Naive thymus-derived CD4-positive, alpha-beta T cell (primary cell): Measurements from ENCODE around the gene RABEP1. TPM values are rescaled to one million over a fixed set of nuclear protein-coding genes. Genes with fewer than 3 reads are reported as not detected.

ENCODE experiments used
- ATAC-seq: fragments of 150-1000 bp; cut with Tn5 transposase; 2 replicates; pipeline ENCODE4 v1.10.0; 2021; ENCODE audit warnings: mild to moderate bottlenecking, moderate library complexity
- CTCF ChIA-PET: fragments of 350-600 bp; sonication (Branson Sonifier 250); formaldehyde crosslinking; loops from one replicate; lab custom pipeline; 2021; ENCODE audit warnings: antibody characterized with exemption; lab: Charles Lee
- POLR2A ChIA-PET: fragments of 350-600 bp; sonication (Branson Sonifier 250); formaldehyde crosslinking; loops from one replicate; lab custom pipeline; 2021; ENCODE audit warnings: antibody characterized with exemption, inconsistent platforms; lab: Charles Lee
- DNase-seq, 9 donors: peaks; one replicate each; pipeline versions ENCODE4 v3.0.0 to v3.0.0-alpha.2; 2020 to 2022; ENCODE audit warnings: mixed read lengths in 1 of 9
- H3K27ac ChIP-seq: one replicate; pipeline ENCODE4 v1.7.0; 2013; ENCODE audit warnings: mild to moderate bottlenecking, low read depth, low read length, moderate library complexity
- H3K27me3 ChIP-seq, 2 donors: one replicate each; pipeline ENCODE4 v1.7.0; 2013; ENCODE audit warnings: low read length in 2 of 2, mild to moderate bottlenecking in 2 of 2, moderate library complexity in 2 of 2; ENCODE audit not compliant: control insufficient read depth in 2 of 2, insufficient read depth in 2 of 2
- H3K36me3 ChIP-seq, 3 experiments: 1 replicate in 2 of 3; 2 replicates in 1 of 3; pipeline ENCODE4 v1.7.0; 2013; ENCODE audit warnings: low read length in 3 of 3, mild to moderate bottlenecking in 3 of 3, moderate library complexity in 1 of 3; ENCODE audit not compliant: insufficient read depth in 3 of 3, control insufficient read depth in 2 of 3
- H3K4me1 ChIP-seq, 2 donors: one replicate each; pipeline ENCODE4 v1.7.0; 2013; ENCODE audit warnings: low read length in 2 of 2, mild to moderate bottlenecking in 2 of 2, moderate library complexity in 1 of 2; ENCODE audit not compliant: control insufficient read depth in 2 of 2, insufficient read depth in 2 of 2
- H3K4me3 ChIP-seq: 2 replicates; pipeline ENCODE4 v1.7.0; 2013; ENCODE audit warnings: mild to moderate bottlenecking, low read length
- H3K9me3 ChIP-seq, 3 experiments: 1 replicate in 2 of 3; 2 replicates in 1 of 3; pipeline ENCODE4 v1.7.0; 2013; ENCODE audit warnings: low read length in 3 of 3; ENCODE audit not compliant: control insufficient read depth in 2 of 3
- H3K27ac Mint-ChIP-seq, 9 donors: one replicate each; pipeline ENCODE4 v1.8.0; 2020 to 2022; ENCODE audit warnings: mixed read lengths in 9 of 9, mild to moderate bottlenecking in 8 of 9, moderate library complexity in 5 of 9, inconsistent platforms in 2 of 9
- H3K27me3 Mint-ChIP-seq, 5 donors: one replicate each; pipeline ENCODE4 v1.8.0; 2021 to 2022; ENCODE audit warnings: mixed read lengths in 5 of 5, mild to moderate bottlenecking in 1 of 5
- H3K36me3 Mint-ChIP-seq, 5 donors: one replicate each; pipeline ENCODE4 v1.8.0; 2020 to 2022; ENCODE audit warnings: mixed read lengths in 5 of 5, mild to moderate bottlenecking in 3 of 5, inconsistent platforms in 1 of 5
- H3K4me1 Mint-ChIP-seq, 7 donors: one replicate each; pipeline ENCODE4 v1.8.0; 2020 to 2022; ENCODE audit warnings: mixed read lengths in 7 of 7, mild to moderate bottlenecking in 3 of 7, inconsistent platforms in 1 of 7
- H3K4me3 Mint-ChIP-seq, 10 donors: one replicate each; pipeline ENCODE4 v1.8.0; 2020 to 2022; ENCODE audit warnings: mild to moderate bottlenecking in 10 of 10, mixed read lengths in 10 of 10, moderate library complexity in 6 of 10, inconsistent platforms in 2 of 10
- H3K9me3 Mint-ChIP-seq, 11 donors: one replicate each; pipeline ENCODE4 v1.8.0; 2020 to 2022; ENCODE audit warnings: mixed read lengths in 11 of 11, mild to moderate bottlenecking in 4 of 11, inconsistent platforms in 1 of 11, moderate library complexity in 1 of 11
- intact Hi-C, 2 donors: fragments of 100-400 bp; cut with micrococcal nuclease; formaldehyde crosslinking; loops; one replicate each; pipeline ENCODE4 v1.15.1; 2023
- polyA plus RNA-seq, 2 donors: library from polyadenylated mRNA; unstranded; fragments of 300-500 nt; fragmentation: Illumina TruSeq; gene quantifications; one replicate each; pipeline ENCODE4 v1.2.3, GENCODE V29; 2021
- total RNA-seq, 6 experiments: library from RNA in 5 of 6; stranded (reverse) in 5 of 6; gene quantifications; 1 replicate in 5 of 6; 2 replicates in 1 of 6; pipeline ENCODE4 v1.2.3 and lab custom pipeline; 2021 to 2026

The RABEP1 gene
- total and polyA plus RNA-seq, 7 experiments from 2014 or later: 26.2 to 58.5 (median 41.2) TPM

DNA sequence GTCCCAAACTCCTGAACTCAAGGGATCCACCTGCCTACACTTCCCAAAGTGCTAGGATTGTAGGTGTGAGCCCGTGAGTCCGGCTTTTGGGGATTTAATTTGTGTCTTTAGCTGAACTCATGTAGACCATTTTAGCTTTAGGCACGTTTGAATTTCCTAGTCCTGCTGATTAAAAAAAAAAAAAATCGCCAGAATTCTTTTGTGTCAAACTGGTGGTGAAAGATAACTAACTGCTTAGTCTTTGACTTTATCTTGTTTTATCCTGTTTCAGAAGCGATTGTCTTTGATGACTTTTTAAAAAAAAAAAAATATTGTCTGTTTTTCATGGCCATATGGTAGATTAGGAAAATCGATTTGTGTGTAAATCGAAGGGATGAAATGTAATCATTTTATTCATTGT, 2.6 kb downstream of the RABEP1 start:
- Histone ChIP-seq H3K9me3 (no peaks in the 10 kb centered on the region), H3K36me3 (peaks cover 0 to 4% (median 0%) of the 10 kb centered on the region in 3 experiments), H3K27ac (no peak overlapping the region), H3K4me1 (peaks cover 20 to 34% of the 10 kb centered on the region in 2 donors), H3K4me3 (no peak overlapping the region), H3K27me3 (no peaks in the 10 kb centered on the region)
- no peaks in the 10 kb centered on the region for H3K27me3 Mint-ChIP-seq
- peaks cover 0 to 2% (median 0%) of the 10 kb centered on the region in 11 donors for H3K9me3 Mint-ChIP-seq
- intact Hi-C loops: no loop called here
- ChIA-PET POLR2A (no interaction called here), CTCF (no interaction called here)
- peaks cover 41 to 68% (median 55%) of the 10 kb centered on the region in 7 donors for H3K4me1 Mint-ChIP-seq
- peak overlapping the region in 5 of 10 donors; percentile 72 to 92 (median 88) for H3K4me3 Mint-ChIP-seq
- no peak for ATAC-seq
- H3K27ac Mint-ChIP-seq: no peak overlapping the region
- peaks cover 0 to 14% (median 0%) of the 10 kb centered on the region in 5 donors for H3K36me3 Mint-ChIP-seq
- no peak for DNase-seq

GRCh38 chr17:5286846-5287245, 4.8 kb downstream of the RABEP1 start:
- H3K4me1 Mint-ChIP-seq: peaks cover 38 to 79% (median 60%) of the 10 kb centered on the region in 7 donors
- H3K36me3 Mint-ChIP-seq: peaks cover 0 to 14% (median 0%) of the 10 kb centered on the region in 5 donors
- peaks cover 0 to 4% (median 0%) of the 10 kb centered on the region in 3 experiments for H3K36me3 ChIP-seq
- H3K9me3 Mint-ChIP-seq: peaks cover 0 to 2% (median 0%) of the 10 kb centered on the region in 11 donors
- H3K9me3 ChIP-seq: no peaks in the 10 kb centered on the region
- peak overlapping the region in 5 of 9 donors; percentile 1 to 42 (median 14) for H3K27ac Mint-ChIP-seq
- ChIA-PET CTCF (no interaction called here), POLR2A (interaction anchor here (1.3 kb wide), 1 partner anchor 11 kb away, joined by 5 read pairs; no protein-coding TSS in a partner anchor)
- intact Hi-C loops: no loop called here
- H3K4me3 ChIP-seq: no peak overlapping the region
- peak overlapping the region in 4 of 10 donors; percentile 8 to 67 (median 24) for H3K4me3 Mint-ChIP-seq
- H3K27ac ChIP-seq: no peak overlapping the region
- no peaks in the 10 kb centered on the region for H3K27me3 ChIP-seq
- no peak for ATAC-seq
- H3K27me3 Mint-ChIP-seq: no peaks in the 10 kb centered on the region
- no peak for DNase-seq
- H3K4me1 ChIP-seq: peaks cover 16 to 34% of the 10 kb centered on the region in 2 donors

DNA sequence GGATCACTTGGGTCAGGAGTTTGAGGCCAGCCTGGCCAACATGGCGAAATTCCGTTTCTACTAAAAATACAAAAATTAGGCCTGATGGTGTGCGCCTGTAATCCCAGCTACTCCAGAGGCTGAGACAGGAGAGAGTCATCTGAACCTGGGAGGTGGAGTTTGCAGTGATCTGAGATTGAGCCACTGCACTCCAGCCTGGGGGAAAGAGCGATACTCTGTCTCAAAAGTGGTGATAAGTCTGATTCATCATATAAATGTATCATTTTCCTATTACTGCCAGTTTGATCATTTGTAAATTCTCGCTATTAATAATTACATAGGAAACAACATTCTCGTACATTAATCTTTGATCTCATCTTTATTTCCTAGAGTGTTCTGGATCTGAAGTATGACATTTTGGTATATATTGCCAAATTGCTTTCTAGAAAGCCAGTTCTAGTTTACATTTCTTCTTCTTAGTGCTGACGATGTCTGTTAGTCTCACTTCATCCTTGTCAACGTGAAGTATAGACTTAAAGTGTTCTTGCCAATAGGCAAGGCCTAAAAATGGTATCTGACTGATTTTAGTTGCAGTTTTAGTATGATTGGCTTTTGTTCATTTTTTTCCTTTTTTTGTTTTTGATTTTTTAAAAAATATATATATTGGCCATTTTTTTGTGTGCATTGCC, 9.7 kb downstream of the RABEP1 start:
- H3K36me3 ChIP-seq: no peaks in the 10 kb centered on the region
- H3K4me3 ChIP-seq: no peak overlapping the region
- POLR2A ChIA-PET: no interaction called here
- H3K9me3 Mint-ChIP-seq: no peaks in the 10 kb centered on the region
- no peak overlapping the region for H3K27ac ChIP-seq
- ATAC-seq: no peak
- peaks cover 5 to 11% of the 10 kb centered on the region in 2 donors for H3K4me1 ChIP-seq
- intact Hi-C loops: no loop called here
- H3K4me1 Mint-ChIP-seq: peaks cover 14 to 61% (median 42%) of the 10 kb centered on the region in 7 donors
- no peak overlapping the region for H3K27ac Mint-ChIP-seq
- peak overlapping the region in 2 of 10 donors; percentile 4 to 25 for H3K4me3 Mint-ChIP-seq
- no peaks in the 10 kb centered on the region for H3K9me3 ChIP-seq
- no peak for DNase-seq
- no peaks in the 10 kb centered on the region for H3K27me3 ChIP-seq
- H3K36me3 Mint-ChIP-seq: peaks cover 0 to 15% (median 0%) of the 10 kb centered on the region in 5 donors
- no peaks in the 10 kb centered on the region for H3K27me3 Mint-ChIP-seq
- CTCF ChIA-PET: no interaction called here

DNA sequence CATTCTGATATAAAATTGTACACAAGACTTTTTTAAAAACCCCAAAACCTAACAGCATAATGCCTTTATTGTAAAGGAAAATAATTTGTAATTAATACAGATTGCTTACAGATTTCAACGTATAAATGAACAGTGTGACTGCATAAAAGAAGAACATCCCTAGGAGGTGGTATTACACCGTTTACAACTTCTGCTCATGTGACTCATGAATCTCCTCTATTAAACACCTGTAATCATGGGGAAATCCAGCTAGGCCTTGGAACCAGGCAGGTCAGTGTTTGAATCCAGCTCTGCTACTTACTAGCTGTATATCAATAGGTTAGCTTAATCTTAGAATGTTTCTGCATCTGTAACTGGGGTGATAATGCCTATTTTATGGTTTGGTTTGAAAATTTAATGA, 15.2 kb downstream of the RABEP1 start:
- ATAC-seq: no peak
- Histone ChIP-seq H3K27ac (no peak overlapping the region), H3K9me3 (no peaks in the 10 kb centered on the region), H3K36me3 (peaks cover 0 to 3% (median 3%) of the 10 kb centered on the region in 3 experiments), H3K4me3 (no peak overlapping the region), H3K4me1 (peaks cover 0 to 8% of the 10 kb centered on the region in 2 donors), H3K27me3 (no peaks in the 10 kb centered on the region)
- H3K27me3 Mint-ChIP-seq: no peaks in the 10 kb centered on the region
- ChIA-PET POLR2A (interaction anchor here (1.4 kb wide), 2 partner anchors 10 to 16 kb away, joined by 3 to 5 read pairs; no protein-coding TSS in a partner anchor), CTCF (interaction anchor here (0.6 to 1.9 kb wide), 3 partner anchors 10 to 77 kb away, joined by 3 to 6 read pairs (median 3); no protein-coding TSS in a partner anchor)
- H3K4me1 Mint-ChIP-seq: peaks cover 9 to 64% (median 55%) of the 10 kb centered on the region in 7 donors
- peak overlapping the region in 4 of 9 donors; percentile 15 to 37 (median 30) for H3K27ac Mint-ChIP-seq
- no peak for DNase-seq
- intact Hi-C loops: no loop called here
- H3K9me3 Mint-ChIP-seq: no peaks in the 10 kb centered on the region
- H3K36me3 Mint-ChIP-seq: peaks cover 3 to 28% (median 4%) of the 10 kb centered on the region in 5 donors
- H3K4me3 Mint-ChIP-seq: peak overlapping the region in 1 of 10 donors; percentile 13

DNA sequence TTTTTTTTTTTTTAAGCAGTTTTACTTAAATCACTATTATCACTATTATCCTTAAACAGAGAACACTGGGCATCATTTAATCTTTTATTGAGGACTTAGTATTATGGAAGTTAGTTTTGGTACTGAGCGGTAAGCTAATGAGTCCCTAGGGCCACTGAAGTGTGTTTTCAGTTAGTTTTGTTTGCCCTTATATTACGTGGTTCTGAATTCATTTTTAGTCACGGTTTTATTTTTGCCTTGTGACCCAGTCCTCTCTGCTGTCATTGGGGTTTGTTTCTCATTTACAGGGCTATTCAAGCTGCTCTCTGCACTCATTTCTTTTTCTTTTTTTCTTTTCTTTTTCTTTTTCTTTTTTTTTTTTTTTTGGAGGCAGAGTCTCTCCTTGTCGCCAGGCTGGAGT, 17.3 kb downstream of the RABEP1 start:
- H3K4me1 ChIP-seq: peaks cover 0 to 8% of the 10 kb centered on the region in 2 donors
- no peaks in the 10 kb centered on the region for H3K27me3 ChIP-seq
- peaks cover 0 to 3% (median 3%) of the 10 kb centered on the region in 3 experiments for H3K36me3 ChIP-seq
- POLR2A ChIA-PET: interaction anchor here (0.7 kb wide), 1 partner anchor 103 kb away, joined by 6 read pairs; no protein-coding TSS in a partner anchor
- Mint-ChIP-seq H3K36me3 (peaks cover 3 to 28% (median 5%) of the 10 kb centered on the region in 5 donors), H3K27ac (peak overlapping the region in 2 of 9 donors; percentile 19 to 31), H3K4me3 (no peak overlapping the region), H3K9me3 (no peaks in the 10 kb centered on the region), H3K27me3 (no peaks in the 10 kb centered on the region), H3K4me1 (peaks cover 9 to 66% (median 58%) of the 10 kb centered on the region in 7 donors)
- ATAC-seq (no peak), DNase-seq (no peak)
- intact Hi-C loops: loop anchor here in 1 of 2 donors (2.0 kb wide), 1 partner anchor 17 kb away; the partner anchor contains the start of gene RABEP1
- CTCF ChIA-PET: no interaction called here
- no peak overlapping the region for H3K4me3 ChIP-seq
- H3K27ac ChIP-seq: no peak overlapping the region
- no peaks in the 10 kb centered on the region for H3K9me3 ChIP-seq

- no peak overlapping the region for H3K27ac ChIP-seq
- Mint-ChIP-seq H3K27me3 (no peaks in the 10 kb centered on the region), H3K4me3 (no peak overlapping the region), H3K27ac (peak overlapping the region in 3 of 9 donors; percentile 62 to 72 (median 70)), H3K36me3 (peaks cover 3 to 19% (median 8%) of the 10 kb centered on the region in 5 donors), H3K9me3 (no peaks in the 10 kb centered on the region), H3K4me1 (peaks cover 23 to 62% (median 51%) of the 10 kb centered on the region in 7 donors)
- intact Hi-C loops: no loop called here
- peaks cover 0 to 9% of the 10 kb centered on the region in 2 donors for H3K4me1 ChIP-seq
- ChIA-PET POLR2A (no interaction called here), CTCF (interaction anchor here (1.0 kb wide), 1 partner anchor 106 kb away, joined by 3 read pairs; no protein-coding TSS in a partner anchor)
- no peak for DNase-seq
- H3K4me3 ChIP-seq: no peak overlapping the region
- H3K36me3 ChIP-seq: peaks cover 0 to 13% (median 0%) of the 10 kb centered on the region in 3 experiments
- no peaks in the 10 kb centered on the region for H3K27me3 ChIP-seq
- H3K9me3 ChIP-seq: no peaks in the 10 kb centered on the region
- no peak for ATAC-seq
Observed at GRCh38 chr17:5304636-5305035, 22.6 kb downstream of the RABEP1 start.
